Spleen (tissue), 11 donors: ENCODE results near the gene ZW10. TPM values are rescaled to one million over a fixed set of nuclear protein-coding genes. Genes with fewer than 3 reads are reported as not detected.
A peak's percentile ranks its signal among the peaks of the same experiment; 100 is the strongest.

Experiments used
- DNase-seq: peaks from one replicate; pipeline ENCODE4 v3.0.0-alpha.2; 2020
- H3K27ac ChIP-seq, 8 donors: fragments of 200-600 bp; sonication (generic) in 7 of 8; 1 replicate in 4 of 8; 2 replicates in 4 of 8; pipeline versions ENCODE4 v1.5.0 to v1.8.0; 2016 to 2021; ENCODE audit warnings: inconsistent platforms in 4 of 8, mild to moderate bottlenecking in 4 of 8, moderate library complexity in 1 of 8
- H3K27me3 ChIP-seq, 7 donors: fragments of 200-600 bp; sonication (generic) in 6 of 7; replicated peaks in 1 of 7; 1 replicate in 4 of 7; 2 replicates in 3 of 7; pipeline versions ENCODE4 v1.5.0 to v1.8.0; 2016 to 2021; ENCODE audit warnings: inconsistent platforms in 3 of 7, mild to moderate bottlenecking in 1 of 7
- H3K36me3 ChIP-seq, 6 donors: fragments of 200-600 bp; sonication (generic) in 5 of 6; 1 replicate in 4 of 6; 2 replicates in 2 of 6; pipeline versions ENCODE4 v1.5.0 to v1.8.0; 2016 to 2021; ENCODE audit warnings: inconsistent platforms in 2 of 6
- H3K4me1 ChIP-seq, 6 donors: fragments of 200-600 bp; sonication (generic) in 5 of 6; 1 replicate in 3 of 6; 2 replicates in 3 of 6; pipeline versions ENCODE4 v1.5.0 to v1.8.0; 2016 to 2021; ENCODE audit warnings: inconsistent platforms in 3 of 6
- H3K4me3 ChIP-seq, 8 donors: fragments of 200-600 bp; sonication (generic) in 7 of 8; 1 replicate in 4 of 8; 2 replicates in 4 of 8; pipeline versions ENCODE4 v1.5.0 to v1.8.0; 2016 to 2021; ENCODE audit warnings: inconsistent platforms in 4 of 8, mild to moderate bottlenecking in 4 of 8, moderate library complexity in 2 of 8
- H3K9me3 ChIP-seq, 8 donors: fragments of 200-600 bp; sonication (generic) in 7 of 8; 1 replicate in 4 of 8; 2 replicates in 4 of 8; pipeline versions ENCODE4 v1.5.0 to v1.8.0; 2016 to 2021; ENCODE audit warnings: inconsistent platforms in 4 of 8
- CTCF ChIP-seq, 11 experiments: fragments of 200-600 bp in 7 of 11; fragments of 450-650 bp in 4 of 11; sonication (generic) in 4 of 11; IDR thresholded peaks in 8 of 11; conservative IDR thresholded peaks in 3 of 11; 1 replicate in 7 of 11; 2 replicates in 4 of 11; pipeline versions ENCODE4 v1.4.0 to v1.8.0; 2016 to 2021; ENCODE audit warnings: antibody characterized with exemption in 11 of 11, inconsistent platforms in 4 of 11, mild to moderate bottlenecking in 1 of 11
- POLR2A ChIP-seq, 3 donors: fragments of 450-650 bp; IDR thresholded peaks; one replicate each; pipeline ENCODE4 v1.5.1; 2017; ENCODE audit warnings: antibody characterized with exemption in 3 of 3, mild to moderate bottlenecking in 1 of 3
- POLR2AphosphoS5 ChIP-seq, 3 donors: sonication (generic); formaldehyde crosslinking; IDR thresholded peaks; one replicate each; pipeline ENCODE4 v1.5.1; 2017; ENCODE audit warnings: antibody characterized with exemption in 3 of 3
- WGBS, 5 donors: extraction: QIAGEN DNeasy Blood & Tissue Kit in 3 of 5; methylation state at CpG; one replicate each; pipeline versions ENCODE4 v1.1.5 to v1.1.7; 2013 to 2018; 5-methylcytosine and 5-hydroxymethylcytosine counted together
- intact Hi-C: fragments of 100-400 bp; cut with DNase I; formaldehyde crosslinking; loops from one replicate; pipeline ENCODE4 v1.15.0; 2023; ENCODE audit warnings: low total_unique reads
- polyA plus RNA-seq, 3 donors: library from polyadenylated mRNA; stranded (reverse); fragments of 200-250 nt; gene quantifications; one replicate each; pipeline ENCODE4 v1.2.1, GENCODE V29; 2013
- total RNA-seq, 7 donors: library from RNA; depleted of rRNA in 3 of 7; stranded (reverse); fragments of >200 nt in 3 of 7; fragmentation: NEBNext Ultra II Directional in 4 of 7; extraction: Animal tissue kit (Norgen Biotek cat#: 25700) in 4 of 7; gene quantifications; one replicate each; pipeline versions ENCODE4 v1.1.0 to v1.2.1, GENCODE V29; 2016 to 2021
- donor health status: healthy with polysubstance abuse.
- donor health status: DM: no; HTN: no; CAD: no; lungs with moderate emphysema.
- donor health status: DM: no; HTN: no; CAD: no.
- donor health status: Bipolar disorder and iron deficiency.
- donor health status: healthy.
- donor health status: DM: no; HTN: no; CAD: no.
- donor health status: DM: yes; HTN: yes; CAD: no.

The ZW10 gene
- total and polyA plus RNA-seq, 10 donors = 3.2 to 15.7 (median 10.9) TPM

- intact Hi-C loops = no loop called here
- Histone ChIP-seq H3K27ac (no peak overlapping the region), H3K4me1 (peaks cover 0 to 5% (median 0%) of the 10 kb centered on the region in 6 donors), H3K27me3 (peaks cover 0 to 18% (median 0%) of the 10 kb centered on the region in 7 donors), H3K4me3 (no peak overlapping the region), H3K9me3 (no peaks in the 10 kb centered on the region), H3K36me3 (no peaks in the 10 kb centered on the region)
- TF ChIP-seq CTCF (IDR thresholded peaks at IDR 0.05 in 8 of 11, conservative IDR thresholded peaks at IDR 0.05 in 3 of 11) (no peak), POLR2AphosphoS5 (IDR thresholded peaks at IDR 0.05) (no peak)
- no peak for DNase-seq
- WGBS, 5 donors = 83 to 93% (median 88%) methylated on average over 1 of the region's 1 CpG
Observed at GRCh38 chr11:113782134-113782533, 8.6 kb upstream of the ZW10 start.

GRCh38 chr11:113781682-113782081 is 8.2 kb upstream of the ZW10 start:
- intact Hi-C loops = no loop called here
- Histone ChIP-seq H3K36me3 (no peaks in the 10 kb centered on the region), H3K4me3 (no peak overlapping the region), H3K27me3 (peaks cover 0 to 14% (median 0%) of the 10 kb centered on the region in 7 donors), H3K27ac (no peak overlapping the region), H3K4me1 (peaks cover 0 to 5% (median 0%) of the 10 kb centered on the region in 6 donors), H3K9me3 (no peaks in the 10 kb centered on the region)
- no peak for DNase-seq
- no peak for TF ChIP-seq POLR2AphosphoS5 (IDR thresholded peaks at IDR 0.05)
- no peak for TF ChIP-seq CTCF (IDR thresholded peaks at IDR 0.05 in 8 of 11, conservative IDR thresholded peaks at IDR 0.05 in 3 of 11)
- no peak for TF ChIP-seq POLR2A (IDR thresholded peaks at IDR 0.05)
- WGBS, 5 donors = 76 to 84% (median 82%) methylated on average over 5 of the region's 5 CpGs

GRCh38 chr11:113779496-113779895 is 6.0 kb upstream of the ZW10 start, which contains the start of gene CLDN25:
TSS of gene CLDN25 (plus strand) at chr11:113779796. CDS start at chr11:113779796, 0 bp downstream.
- Histone ChIP-seq H3K4me1 (peaks cover 0 to 5% (median 0%) of the 10 kb centered on the region in 6 donors), H3K4me3 (no peak within 1 kb of the TSS), H3K36me3 (no peaks in the 10 kb centered on the region), H3K27ac (no peak within 1 kb of the TSS), H3K27me3 (peaks cover 0 to 13% (median 0%) of the 10 kb centered on the region in 7 donors), H3K9me3 (no peaks in the 10 kb centered on the region)
- no peak for TF ChIP-seq POLR2AphosphoS5 (IDR thresholded peaks at IDR 0.05)
- TF ChIP-seq POLR2A (IDR thresholded peaks at IDR 0.05) = no peak
- TF ChIP-seq CTCF (IDR thresholded peaks at IDR 0.05 in 8 of 11, conservative IDR thresholded peaks at IDR 0.05 in 3 of 11) = no peak
- no peak for DNase-seq
- WGBS, 5 donors = 75 to 92% (median 86%) methylated on average over 4 of the region's 4 CpGs
- intact Hi-C loops = no loop called here

- intact Hi-C loops = no loop called here
- Histone ChIP-seq H3K4me1 (peaks cover 0 to 13% (median 5%) of the 10 kb centered on the region in 6 donors), H3K9me3 (no peaks in the 10 kb centered on the region), H3K27me3 (peaks cover 0 to 13% (median 0%) of the 10 kb centered on the region in 7 donors), H3K27ac (peak overlapping the region in 2 of 8 donors; percentile 29 to 49), H3K4me3 (no peak overlapping the region), H3K36me3 (no peaks in the 10 kb centered on the region)
- DNase-seq = no peak
- 48 to 63% (median 52%) methylated on average over 11 of the region's 11 CpGs for WGBS, 5 donors
- peak in 1 of 3 donors; percentile 8 for TF ChIP-seq POLR2AphosphoS5 (IDR thresholded peaks at IDR 0.05)
- TF ChIP-seq POLR2A (IDR thresholded peaks at IDR 0.05) = no peak
Observed at GRCh38 chr11:113778111-113778910, 4.8 kb upstream of the ZW10 start.
